ENCODE data around the gene ACKR2. TPM values are rescaled to one million over a fixed set of nuclear protein-coding genes. Genes with fewer than 3 reads are reported as not detected.
A peak's percentile ranks its signal among the peaks of the same experiment; 100 is the strongest.

Gene ACKR2
- total and polyA plus RNA-seq, 2 of the 13 experiments (the other 11 are each of a cell fraction or from before 2014, with no cell fraction given): 1.1 to 1.9 TPM

GRCh38 chr3:42914771-42915515 lies 105.7 kb downstream of the ACKR2 start (continued):
- TF ChIP-seq TEAD3 (CRISPR knock-in tag; optimal IDR thresholded peaks at IDR 0.05; ENCODE audit: borderline replicate concordance) (peak; percentile 99), TERF1 (CRISPR knock-in tag; IDR thresholded peaks at IDR 0.05) (no peak), ZNF142 (CRISPR knock-in tag; IDR thresholded peaks at IDR 0.05) (0 out of 2 replicates have a peak, but pooled peaks have one; percentile 43), ZNF75D (CRISPR knock-in tag; IDR thresholded peaks at IDR 0.05; ENCODE audit: borderline replicate concordance) (no peak), TAF15 (IDR thresholded peaks at IDR 0.05; ENCODE audit: low read depth, low read length, poor library complexity, severe bottlenecking) (no peak)

Small RNA genes lying within 50 kb of the gene (small RNA-seq; reads per million reads assigned to genes)
- gene CCDC13 (ENCODE audit: insufficient read depth in 2 of 3, insufficient read length in 3 of 3, low read depth in 2 of 3, low replicate concordance in 1 of 3): 0 reads per million in 3 experiments

Other genes with a start within 250 kb of the ACKR2 start
- gene SEC22C, start 227.5 kb upstream of the ACKR2 start, total RNA-seq (2016; rRNA removed; fragmentation: Illumina TruSeq; extraction: Trizol): 38.4 and 40.0 TPM in 2 replicates
- gene SEC22C, start 227.5 kb upstream of the ACKR2 start, polyA plus RNA-seq (2011; rRNA removed): 20.0 and 21.9 TPM in 2 replicates
- gene SS18L2, start 218.6 kb upstream of the ACKR2 start, total RNA-seq (2016; rRNA removed; fragmentation: Illumina TruSeq; extraction: Trizol): 53.1 and 79.3 TPM in 2 replicates
- gene SS18L2, start 218.6 kb upstream of the ACKR2 start, polyA plus RNA-seq (2011; rRNA removed): 31.1 and 38.7 TPM in 2 replicates
- 24.9 and 59.6 TPM in 2 replicates for gene NKTR, start 208.8 kb upstream of the ACKR2 start, total RNA-seq (2016; rRNA removed; fragmentation: Illumina TruSeq; extraction: Trizol)
- 35.0 and 41.3 TPM in 2 replicates for gene NKTR, start 208.8 kb upstream of the ACKR2 start, polyA plus RNA-seq (2011; rRNA removed)
- gene ZBTB47, start 155.7 kb upstream of the ACKR2 start, total RNA-seq (2016; rRNA removed; fragmentation: Illumina TruSeq; extraction: Trizol): 1.4 and 3.1 TPM in 2 replicates
- gene ZBTB47, start 155.7 kb upstream of the ACKR2 start, polyA plus RNA-seq (2011; rRNA removed): 1.5 and 2.4 TPM in 2 replicates
- gene KLHL40, start 123.9 kb upstream of the ACKR2 start, total RNA-seq (2016; rRNA removed; fragmentation: Illumina TruSeq; extraction: Trizol): not detected in 2 replicates
- not detected in 2 replicates for gene KLHL40, start 123.9 kb upstream of the ACKR2 start, polyA plus RNA-seq (2011; rRNA removed)
- gene HHATL, start 106.6 kb upstream of the ACKR2 start, total RNA-seq (2016; rRNA removed; fragmentation: Illumina TruSeq; extraction: Trizol): not detected in 2 replicates
- 0.04 and 0.26 TPM in 2 replicates for gene HHATL, start 106.6 kb upstream of the ACKR2 start, polyA plus RNA-seq (2011; rRNA removed)
- gene CCDC13, start 36.2 kb upstream of the ACKR2 start, total RNA-seq (2016; rRNA removed; fragmentation: Illumina TruSeq; extraction: Trizol): 0.22 TPM in 1 of 2 replicates, not detected in the other
- gene CCDC13, start 36.2 kb upstream of the ACKR2 start, polyA plus RNA-seq (2011; rRNA removed): 0.51 and 0.68 TPM in 2 replicates
- gene HIGD1A, start 5.0 kb upstream of the ACKR2 start, total RNA-seq (2016; rRNA removed; fragmentation: Illumina TruSeq; extraction: Trizol): 253 and 379 TPM in 2 replicates
- 175 and 222 TPM in 2 replicates for gene HIGD1A, start 5.0 kb upstream of the ACKR2 start, polyA plus RNA-seq (2011; rRNA removed)
- gene CYP8B1, start 66.4 kb downstream of the ACKR2 start, total RNA-seq (2016; rRNA removed; fragmentation: Illumina TruSeq; extraction: Trizol): 0.58 and 0.90 TPM in 2 replicates
- 2.0 and 2.8 TPM in 2 replicates for gene CYP8B1, start 66.4 kb downstream of the ACKR2 start, polyA plus RNA-seq (2011; rRNA removed)
- not detected in 2 replicates for gene ZNF662, start 96.7 kb downstream of the ACKR2 start, total RNA-seq (2016; rRNA removed; fragmentation: Illumina TruSeq; extraction: Trizol)
- gene ZNF662, start 96.7 kb downstream of the ACKR2 start, polyA plus RNA-seq (2011; rRNA removed): 0.05 TPM in 1 of 2 replicates, not detected in the other
- not detected in 2 replicates for gene GASK1A, start 169.9 kb downstream of the ACKR2 start, total RNA-seq (2016; rRNA removed; fragmentation: Illumina TruSeq; extraction: Trizol)
- gene GASK1A, start 169.9 kb downstream of the ACKR2 start, polyA plus RNA-seq (2011; rRNA removed): not detected in 2 replicates